HUES64 (cell line): ENCODE measurements around the gene VEPH1.

Source experiments
- H3K27ac ChIP-seq: 2 replicates; pipeline ENCODE4 v1.7.0; 2013; ENCODE audit warnings: low read depth, low read length, inconsistent platforms
- H3K27me3 ChIP-seq: 2 replicates; pipeline ENCODE4 v1.6.1; 2013; ENCODE audit warnings: mild to moderate bottlenecking, low read length; ENCODE audit not compliant: insufficient read depth
- H3K36me3 ChIP-seq: 2 replicates; pipeline ENCODE4 v1.6.1; 2013; ENCODE audit warnings: mild to moderate bottlenecking, low read length; ENCODE audit not compliant: insufficient read depth
- H3K4me1 ChIP-seq: 2 replicates; pipeline ENCODE4 v1.6.1; 2013; ENCODE audit warnings: mild to moderate bottlenecking, low read length, moderate library complexity; ENCODE audit not compliant: insufficient read depth
- H3K4me3 ChIP-seq: 2 replicates; pipeline ENCODE4 v1.5.1; 2013; ENCODE audit warnings: mild to moderate bottlenecking, low read length, moderate library complexity
- H3K9ac ChIP-seq: 2 replicates; pipeline ENCODE4 v1.6.1; 2013; ENCODE audit warnings: mild to moderate bottlenecking, low read depth, low read length
- H3K9me3 ChIP-seq: 2 replicates; pipeline ENCODE4 v1.6.1; 2013; ENCODE audit warnings: low read depth, low read length; ENCODE audit not compliant: insufficient read depth
- WGBS: fragments of 150-250, 120-280 bp; methylation state at CpG from one replicate; pipeline ENCODE4 v1.1.7; 2013; ENCODE audit warnings: missing lambda C conversion rate; 5-methylcytosine and 5-hydroxymethylcytosine counted together

The VEPH1 gene

GRCh38 chr3:157427901-157428300 is 75.3 kb downstream of the VEPH1 start:
- 70% methylated on average over 4 of the region's 4 CpGs for WGBS
- Histone ChIP-seq H3K4me3 (no peak overlapping the region), H3K36me3 (no peaks in the 10 kb centered on the region), H3K27me3 (no peaks in the 10 kb centered on the region), H3K9me3 (0 out of 2 replicates have a peak, but pooled peaks cover 3% of the 10 kb centered on the region), H3K27ac (no peak overlapping the region), H3K9ac (no peak overlapping the region), H3K4me1 (no peaks in the 10 kb centered on the region; the same call in 1 of the 2 replicates)

DNA sequence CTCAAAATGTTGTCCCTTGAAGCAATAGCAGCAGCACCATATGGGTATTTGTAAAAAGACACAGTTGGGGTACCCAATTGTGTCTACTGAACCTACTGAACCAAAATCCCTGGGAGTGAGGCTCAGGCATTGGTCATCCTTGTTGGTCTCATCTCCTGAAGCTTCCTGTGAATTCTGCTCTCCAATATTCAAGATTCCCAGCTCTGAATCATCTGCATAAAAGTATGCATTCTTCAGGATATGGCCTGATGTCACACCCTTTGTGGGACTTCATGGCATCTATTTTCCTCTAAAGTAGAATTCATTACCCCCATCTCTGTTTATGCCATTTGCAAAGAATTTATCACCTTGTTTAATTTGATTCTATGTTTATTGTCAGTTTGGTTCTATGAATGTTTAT is 79.9 kb downstream of the VEPH1 start:
- Histone ChIP-seq H3K4me1 (no peaks in the 10 kb centered on the region; the same call in 1 of the 2 replicates), H3K27ac (no peak overlapping the region), H3K9me3 (0 out of 2 replicates have a peak, but pooled peaks cover 3% of the 10 kb centered on the region), H3K4me3 (no peak overlapping the region), H3K9ac (no peak overlapping the region), H3K36me3 (no peaks in the 10 kb centered on the region), H3K27me3 (no peaks in the 10 kb centered on the region)

DNA sequence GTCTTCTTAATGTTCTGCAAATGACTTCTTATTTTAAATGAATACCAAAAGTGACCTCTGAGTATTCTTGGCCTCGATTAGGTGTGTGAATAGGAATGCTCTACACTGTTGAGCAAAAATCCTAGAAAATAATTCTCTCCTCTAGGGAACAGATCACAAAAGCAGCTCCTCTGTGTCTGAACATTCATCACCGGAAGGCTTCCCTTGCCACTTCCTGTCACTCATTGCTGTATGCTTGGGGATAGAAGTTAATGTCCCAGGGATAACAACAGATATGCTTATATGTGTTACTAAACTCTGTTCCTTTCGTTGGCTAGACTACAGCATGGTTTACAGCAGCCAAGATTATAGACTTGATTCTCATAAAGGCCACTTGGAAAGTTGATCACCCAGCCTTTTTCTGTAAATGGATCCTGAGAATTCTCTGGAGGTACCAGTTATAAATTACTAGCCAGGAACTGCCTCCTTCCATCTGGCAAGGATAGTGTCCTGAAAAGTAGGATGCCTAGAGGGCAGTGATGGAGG is 82.5 kb downstream of the VEPH1 start:
- Histone ChIP-seq H3K27me3 (no peaks in the 10 kb centered on the region), H3K27ac (no peak overlapping the region), H3K36me3 (no peaks in the 10 kb centered on the region), H3K4me3 (no peak overlapping the region), H3K4me1 (no peaks in the 10 kb centered on the region), H3K9ac (no peak overlapping the region), H3K9me3 (0 out of 2 replicates have a peak, but pooled peaks cover 3% of the 10 kb centered on the region)
- 98% methylated on average over 2 of the region's 3 CpGs for WGBS

DNA sequence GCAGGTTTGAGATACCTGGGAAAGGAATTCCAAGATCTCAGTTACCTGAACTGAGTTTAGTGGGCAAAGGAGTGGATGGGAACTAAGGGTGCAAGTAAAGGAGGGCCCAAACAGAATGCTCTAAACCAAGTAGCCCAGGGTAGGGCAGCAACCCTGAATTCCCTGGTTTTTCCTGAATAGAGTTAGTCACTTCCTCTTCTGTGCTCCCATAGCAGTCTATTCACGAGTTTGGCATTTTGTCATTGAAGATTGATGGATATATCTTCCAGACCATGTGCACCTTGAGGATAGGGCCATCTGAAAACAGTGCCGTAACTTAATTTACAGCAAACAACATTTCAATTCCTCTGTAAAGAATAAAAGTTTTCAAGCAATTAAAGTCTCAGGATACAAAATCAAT is 85.1 kb downstream of the VEPH1 start:
- H3K27ac ChIP-seq = no peak overlapping the region
- H3K4me3 ChIP-seq = no peak overlapping the region
- 83% methylated on average over 2 of the region's 2 CpGs for WGBS

GRCh38 chr3:157417247-157417646 is 86.0 kb downstream of the VEPH1 start:
- Histone ChIP-seq H3K4me1 (no peaks in the 10 kb centered on the region), H3K27me3 (no peaks in the 10 kb centered on the region), H3K9me3 (no peaks in the 10 kb centered on the region), H3K4me3 (no peak overlapping the region), H3K9ac (no peak overlapping the region), H3K27ac (no peak overlapping the region), H3K36me3 (no peaks in the 10 kb centered on the region)
- 93% methylated on average over 2 of the region's 2 CpGs for WGBS

More for the DNA sequence above, 85.1 kb downstream of the VEPH1 start:
- H3K4me1 ChIP-seq = no peaks in the 10 kb centered on the region
- no peaks in the 10 kb centered on the region for H3K36me3 ChIP-seq
- no peaks in the 10 kb centered on the region for H3K9me3 ChIP-seq
- H3K9ac ChIP-seq = no peak overlapping the region
- no peaks in the 10 kb centered on the region for H3K27me3 ChIP-seq

DNA sequence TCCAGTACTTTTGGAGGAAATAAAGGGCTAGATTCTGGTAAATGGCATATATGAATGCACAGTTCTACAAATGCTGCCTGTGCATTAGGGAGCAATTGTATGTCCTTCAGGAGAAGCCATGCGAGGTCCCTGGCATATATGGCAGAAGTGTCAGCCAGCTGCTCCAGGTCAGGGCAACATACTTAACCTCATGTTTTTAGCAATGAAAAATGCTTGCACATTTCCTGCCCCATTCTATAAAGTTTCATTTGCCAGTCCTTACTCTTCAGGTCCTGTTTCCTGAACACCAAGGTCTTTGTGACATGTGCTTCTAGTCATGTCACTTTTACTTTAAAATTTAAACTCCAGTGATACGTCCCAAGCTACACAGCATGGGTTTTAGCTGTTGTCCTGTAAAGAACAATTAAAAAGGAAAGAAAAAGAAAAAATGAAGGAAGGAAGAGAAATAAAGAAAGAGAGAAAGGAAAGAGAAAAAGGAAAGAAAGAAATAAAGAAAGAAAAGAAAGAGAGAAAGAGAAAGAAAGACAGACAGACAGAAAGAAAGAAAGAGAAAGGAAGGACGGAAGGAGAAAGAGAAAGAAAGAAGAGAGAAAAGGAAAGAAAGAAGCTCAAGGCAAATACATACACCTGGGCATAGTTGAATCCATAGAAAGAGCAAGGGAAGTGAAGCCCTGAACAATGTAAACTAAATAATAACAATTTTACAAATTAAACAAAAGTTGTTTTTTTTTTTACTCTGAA is 86.7 kb downstream of the VEPH1 start:
- H3K9ac ChIP-seq = no peak overlapping the region

GRCh38 chr3:157414861-157415260 is 88.4 kb downstream of the VEPH1 start:
- Histone ChIP-seq H3K4me3 (no peak overlapping the region), H3K36me3 (no peaks in the 10 kb centered on the region), H3K4me1 (no peaks in the 10 kb centered on the region), H3K9me3 (no peaks in the 10 kb centered on the region), H3K27ac (no peak overlapping the region), H3K27me3 (no peaks in the 10 kb centered on the region), H3K9ac (no peak overlapping the region)

More for the DNA sequence above, 86.7 kb downstream of the VEPH1 start:
- Histone ChIP-seq H3K27ac (no peak overlapping the region), H3K36me3 (no peaks in the 10 kb centered on the region), H3K9me3 (no peaks in the 10 kb centered on the region), H3K27me3 (no peaks in the 10 kb centered on the region), H3K4me1 (no peaks in the 10 kb centered on the region), H3K4me3 (no peak overlapping the region)
- WGBS = 99% methylated on average over 3 of the region's 3 CpGs

- WGBS = 82% methylated on average over 1 of the region's 1 CpG
- no peak overlapping the region for H3K9ac ChIP-seq
- H3K4me3 ChIP-seq = no peak overlapping the region
- no peaks in the 10 kb centered on the region for H3K27me3 ChIP-seq
- H3K9me3 ChIP-seq = no peaks in the 10 kb centered on the region
- no peak overlapping the region for H3K27ac ChIP-seq
- H3K36me3 ChIP-seq = no peaks in the 10 kb centered on the region
- H3K4me1 ChIP-seq = no peaks in the 10 kb centered on the region
Observed at GRCh38 chr3:157412323-157412855, 90.8 kb downstream of the VEPH1 start.

- no peaks in the 10 kb centered on the region for H3K9me3 ChIP-seq
- no peaks in the 10 kb centered on the region for H3K36me3 ChIP-seq
- H3K4me1 ChIP-seq = no peaks in the 10 kb centered on the region
- H3K27ac ChIP-seq = no peak overlapping the region
- 83% methylated on average over 2 of the region's 2 CpGs for WGBS
- H3K9ac ChIP-seq = no peak overlapping the region
- no peaks in the 10 kb centered on the region for H3K27me3 ChIP-seq
- H3K4me3 ChIP-seq = no peak overlapping the region
Observed at GRCh38 chr3:157410945-157411344, 92.3 kb downstream of the VEPH1 start.

- no peak overlapping the region for H3K27ac ChIP-seq
- H3K4me3 ChIP-seq = no peak overlapping the region
- H3K27me3 ChIP-seq = no peaks in the 10 kb centered on the region
- H3K9me3 ChIP-seq = no peaks in the 10 kb centered on the region
- peaks cover 6% of the 10 kb centered on the region; the same call in 1 of the 2 replicates for H3K4me1 ChIP-seq
- H3K9ac ChIP-seq = no peak overlapping the region
- no peaks in the 10 kb centered on the region for H3K36me3 ChIP-seq
- WGBS = 50% methylated on average over 2 of the region's 2 CpGs
Observed at GRCh38 chr3:157409516-157409915, 93.7 kb downstream of the VEPH1 start.

DNA sequence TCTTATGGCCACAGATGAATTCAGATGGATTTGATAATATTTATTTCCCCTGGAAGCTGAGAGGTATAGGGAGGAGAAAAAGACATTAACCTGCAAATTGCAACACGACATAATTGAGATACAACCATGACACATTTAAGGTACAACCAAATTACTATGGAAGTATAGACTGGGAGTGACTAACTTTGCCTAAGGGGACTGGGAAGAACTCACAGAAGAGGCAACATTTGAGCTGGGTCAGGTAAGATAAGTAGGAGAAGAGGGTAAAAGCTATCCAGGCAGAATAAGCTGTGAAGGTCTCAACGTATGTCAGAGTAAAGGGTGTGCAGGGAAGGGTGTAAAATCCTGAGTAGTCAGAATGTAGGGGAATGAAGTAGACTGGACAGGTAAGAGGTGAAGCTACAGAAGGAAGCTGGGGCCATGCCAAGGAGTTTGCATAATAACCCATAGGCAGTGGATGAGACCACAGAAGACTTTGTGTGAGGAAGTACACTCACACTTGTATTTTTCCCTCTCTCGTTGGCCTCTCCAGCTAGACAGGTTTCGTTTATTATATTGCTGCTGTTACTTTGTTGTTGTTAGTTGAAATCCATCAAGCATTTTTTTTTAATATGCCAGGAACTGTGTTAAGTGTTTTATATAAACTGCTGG is 94.6 kb downstream of the VEPH1 start:
- H3K9ac ChIP-seq = no peak overlapping the region
- no peaks in the 10 kb centered on the region for H3K36me3 ChIP-seq
- WGBS = 87% methylated on average over 3 of the region's 4 CpGs
- no peaks in the 10 kb centered on the region for H3K9me3 ChIP-seq
- H3K4me1 ChIP-seq = peaks cover 6% of the 10 kb centered on the region; the same call in 1 of the 2 replicates
- H3K27me3 ChIP-seq = no peaks in the 10 kb centered on the region
- no peak overlapping the region for H3K4me3 ChIP-seq
- H3K27ac ChIP-seq = no peak overlapping the region
